SK-N-SH (cell line): ENCODE measurements around the gene CADM1. TPM values are rescaled to one million over a fixed set of nuclear protein-coding genes. Genes with fewer than 3 reads are reported as not detected.

Experiments
- CTCF ChIA-PET: fragments of 300-600, 350-600 bp; formaldehyde crosslinking; extraction: SDS; loops from one replicate; lab custom pipeline; 2021; lab: Yijun Ruan, JAX
- POLR2A ChIA-PET: fragments of 350-600 bp; sonication (Branson Sonifier 250); formaldehyde crosslinking; extraction: SDS; loops from one replicate; lab custom pipeline; 2020; ENCODE audit warnings: antibody characterized with exemption, inconsistent platforms; lab: Yijun Ruan, JAX
- DNase-seq: peaks from one replicate; pipeline ENCODE4 v3.0.0; 2012
- H2AFZ ChIP-seq: fragments of 200-600 bp; sonication (generic); 2 replicates; pipeline ENCODE4 v1.8.1; 2016; ENCODE audit warnings: antibody characterized with exemption, mild to moderate bottlenecking, low read depth
- H3F3A ChIP-seq: fragments of 200-600 bp; sonication (generic); replicated peaks from 2 replicates; pipeline ENCODE3; 2016; ENCODE audit warnings: antibody characterized with exemption, mild to moderate bottlenecking; ENCODE audit not compliant: insufficient read depth
- H3K27ac ChIP-seq, 2 experiments: fragments of 200-500 bp in 1 of 2; fragments of 200-600 bp in 1 of 2; sonication (Bioruptor generic) in 1 of 2; sonication (generic), shearing (Covaris generic) in 1 of 2; 2 replicates each; pipeline versions ENCODE4 v1.5.1 to v1.6.1; 2014 to 2016; ENCODE audit warnings: low read depth in 2 of 2, inconsistent platforms in 1 of 2, low read length in 1 of 2, mild to moderate bottlenecking in 1 of 2, mixed read lengths in 1 of 2
- H3K27me3 ChIP-seq: fragments of 200-600 bp; sonication (generic), shearing (Covaris generic); 2 replicates; pipeline ENCODE4 v1.6.1; 2016; ENCODE audit warnings: mixed run types; ENCODE audit not compliant: insufficient read depth
- H3K36me3 ChIP-seq, 2 experiments: fragments of 200-500 bp in 1 of 2; fragments of 200-600 bp in 1 of 2; sonication (Bioruptor generic) in 1 of 2; sonication (generic) in 1 of 2; replicated peaks in 1 of 2; 2 replicates each; pipeline versions ENCODE3 to v1.5.1; 2014 to 2016; ENCODE audit warnings: low read length in 1 of 2, mild to moderate bottlenecking in 1 of 2; ENCODE audit not compliant: insufficient read depth in 2 of 2, control insufficient read depth in 1 of 2
- H3K4me1 ChIP-seq, 2 experiments: fragments of 200-500 bp in 1 of 2; fragments of 200-600 bp in 1 of 2; sonication (Bioruptor generic) in 1 of 2; sonication (generic), shearing (Covaris generic) in 1 of 2; 2 replicates each; pipeline versions ENCODE4 v1.5.1 to v1.6.1; 2014 to 2016; ENCODE audit warnings: low read depth in 1 of 2, low read length in 1 of 2, mixed run types in 1 of 2; ENCODE audit not compliant: insufficient read depth in 2 of 2, control insufficient read depth in 1 of 2
- H3K4me2 ChIP-seq: fragments of 200-600 bp; sonication (generic), shearing (Covaris generic); 2 replicates; pipeline ENCODE4 v1.6.1; 2017; ENCODE audit warnings: mixed run types
- H3K4me3 ChIP-seq, 2 experiments: fragments of 200-500 bp in 1 of 2; fragments of 200-600 bp in 1 of 2; sonication (Bioruptor generic) in 1 of 2; sonication (generic), shearing (Covaris generic) in 1 of 2; 2 replicates each; pipeline versions ENCODE4 v1.5.1 to v1.8.1; 2014 to 2016; ENCODE audit warnings: low read depth in 2 of 2, inconsistent platforms in 1 of 2, low read length in 1 of 2, mild to moderate bottlenecking in 1 of 2, mixed read lengths in 1 of 2, moderate library complexity in 1 of 2
- H3K79me2 ChIP-seq: fragments of 200-600 bp; sonication (generic); 2 replicates; pipeline ENCODE4 v1.8.1; 2017; ENCODE audit warnings: mild to moderate bottlenecking; ENCODE audit not compliant: insufficient read depth
- H3K9ac ChIP-seq: fragments of 200-600 bp; sonication (generic); 2 replicates; pipeline ENCODE4 v1.6.1; 2017; ENCODE audit warnings: mixed run types
- H3K9me2 ChIP-seq: fragments of 200-600 bp; sonication (generic); 2 replicates; pipeline ENCODE4 v1.6.1; 2017; ENCODE audit warnings: mixed run types
- H3K9me3 ChIP-seq: fragments of 200-600 bp; sonication (generic); 2 replicates; pipeline ENCODE4 v1.6.1; 2017; ENCODE audit warnings: mixed run types, mild to moderate bottlenecking, moderate library complexity
- H4K20me1 ChIP-seq: fragments of 200-600 bp; sonication (generic); 2 replicates; pipeline ENCODE4 v1.6.1; 2017; ENCODE audit warnings: mild to moderate bottlenecking, mixed run types; ENCODE audit not compliant: insufficient read depth
- CHD2 ChIP-seq: fragments of 150-350 bp; IDR thresholded peaks from 2 replicates; pipeline ENCODE4 v1.6.1; 2018; ENCODE audit warnings: low read length; ENCODE audit not compliant: partially characterized antibody
- ELF1 ChIP-seq: IDR thresholded peaks from 2 replicates; pipeline ENCODE4 v1.4.0; 2012
- FOSL2 ChIP-seq: IDR thresholded peaks from 2 replicates; pipeline ENCODE4 v1.4.0; 2012; ENCODE audit warnings: low read depth, mild to moderate bottlenecking, moderate library complexity, borderline replicate concordance
- FOXJ3 ChIP-seq: sonication (generic); formaldehyde crosslinking; IDR thresholded peaks from 2 replicates; pipeline ENCODE4 v1.5.1; 2020; ENCODE audit warnings: mild to moderate bottlenecking, missing genetic modification reagents
- JUND ChIP-seq: IDR thresholded peaks from 2 replicates; pipeline ENCODE4 v1.4.0; 2012
- NFIC ChIP-seq: IDR thresholded peaks from 2 replicates; pipeline ENCODE4 v1.4.0; 2012; ENCODE audit warnings: borderline replicate concordance
- RCOR1 ChIP-seq: fragments of 150-350 bp; IDR thresholded peaks from 2 replicates; pipeline ENCODE4 v1.6.1; 2017; ENCODE audit warnings: antibody characterized with exemption, low read length
- RFX5 ChIP-seq: IDR thresholded peaks from 2 replicates; pipeline ENCODE4 v1.6.1; 2012; ENCODE audit warnings: mild to moderate bottlenecking, improper control_type of control experiment, low read length
- SIN3A ChIP-seq: IDR thresholded peaks from 2 replicates; pipeline ENCODE4 v1.6.1; 2012; ENCODE audit warnings: low read depth, mild to moderate bottlenecking, low read length, moderate library complexity, borderline replicate concordance
- SMC3 ChIP-seq: IDR thresholded peaks from 2 replicates; pipeline ENCODE4 v1.6.1; 2012; ENCODE audit warnings: low read depth, low read length, improper control_type of control experiment
- TEAD4 ChIP-seq: IDR thresholded peaks from 2 replicates; pipeline ENCODE4 v1.4.0; 2012; ENCODE audit warnings: mild to moderate bottlenecking, borderline replicate concordance; ENCODE audit not compliant: insufficient read depth
- WGBS: methylation state at CpG from one replicate; pipeline ENCODE4 v1.1.6; 2017; ENCODE audit warnings: low lambda C conversion rate; 5-methylcytosine and 5-hydroxymethylcytosine counted together
- polyA plus RNA-seq, 3 experiments: library from polyadenylated mRNA; depleted of rRNA; stranded (reverse); fragments of >200 nt; gene quantifications; 2 replicates each; pipeline ENCODE4 v1.2.3, GENCODE V29; 2012
- TF ChIP-seq, protein P1 (sequence below): IDR thresholded peaks from 2 replicates; pipeline ENCODE4 v1.4.0; 2012; ENCODE audit warnings: low read depth, borderline replicate concordance
- TF ChIP-seq, protein P2 (sequence below): IDR thresholded peaks from 2 replicates; pipeline ENCODE4; 2012
- TF ChIP-seq, protein P3 (sequence below): IDR thresholded peaks from 2 replicates; pipeline ENCODE4 v1.4.0; 2012; ENCODE audit warnings: low read depth

CADM1 gene
- polyA plus RNA-seq, 1 of the 3 experiments (the other 2 are of a cell fraction), result 7.9 TPM

DNA sequence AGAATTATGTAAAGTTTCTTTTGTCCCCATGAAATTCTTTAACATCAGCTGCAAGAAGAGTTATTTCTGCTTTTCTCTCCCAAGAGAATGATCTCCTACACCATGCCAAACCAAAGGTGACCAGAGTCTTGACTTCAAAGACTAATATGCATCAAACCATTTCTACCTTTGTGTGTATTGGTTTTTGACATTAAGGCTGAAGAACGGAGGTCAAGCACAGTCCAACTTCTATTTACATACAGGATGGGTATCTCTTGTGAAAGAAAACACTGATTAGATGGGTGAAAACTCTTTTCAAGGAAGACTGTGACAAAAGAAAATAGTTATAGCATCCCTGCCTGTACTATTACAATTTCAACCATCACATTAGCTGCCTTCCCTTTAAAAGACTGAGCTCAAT lies 256.3 kb downstream of the CADM1 start:
- DNase-seq, result no peak
- no peak overlapping the region for H3K4me3 ChIP-seq
- H3K4me1 ChIP-seq, result peaks cover 0 to 18% of the 10 kb centered on the region in 2 experiments; a peak in 2 of 4 replicates
- H3K27me3 ChIP-seq, result no peaks in the 10 kb centered on the region
- no peaks in the 10 kb centered on the region for H4K20me1 ChIP-seq
- 50% methylated on average over 1 of the region's 1 CpG for WGBS
- no peak for TF ChIP-seq SIN3A
- no peaks in the 10 kb centered on the region for H3K9me2 ChIP-seq
- H3F3A ChIP-seq, result no peaks in the 10 kb centered on the region
- no peak overlapping the region for H2AFZ ChIP-seq
- H3K4me2 ChIP-seq, result no peak overlapping the region
- no peaks in the 10 kb centered on the region for H3K79me2 ChIP-seq
- no peak overlapping the region for H3K27ac ChIP-seq
- ChIA-PET CTCF (interaction anchor here (0.6 to 1.5 kb wide), 6 partner anchors 12 to 251 kb away, joined by 3 to 4 read pairs (median 3); no protein-coding TSS in a partner anchor), POLR2A (no interaction called here)
- H3K36me3 ChIP-seq, result no peaks in the 10 kb centered on the region
- H3K9ac ChIP-seq, result no peak overlapping the region
- H3K9me3 ChIP-seq, result no peaks in the 10 kb centered on the region

DNA sequence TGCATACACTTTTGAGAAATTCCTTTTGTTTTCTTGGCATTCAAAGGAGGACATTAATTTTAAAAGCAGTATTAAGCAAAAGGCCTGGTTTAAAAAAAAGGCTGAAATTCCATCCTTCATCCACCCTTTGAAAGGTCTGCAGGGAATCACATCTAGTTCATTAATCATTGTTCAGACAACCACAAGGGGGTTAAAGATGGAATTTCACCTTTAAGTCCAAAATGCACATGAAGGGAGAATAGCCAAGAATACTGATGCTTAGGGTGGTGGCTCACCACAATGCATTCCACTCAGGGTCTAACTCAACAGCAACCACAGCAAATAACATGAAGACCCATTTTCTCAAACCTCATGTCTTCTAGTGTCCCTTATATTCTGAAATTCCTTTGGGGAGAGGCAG lies 256.9 kb downstream of the CADM1 start:
- TF ChIP-seq, protein P1, sequence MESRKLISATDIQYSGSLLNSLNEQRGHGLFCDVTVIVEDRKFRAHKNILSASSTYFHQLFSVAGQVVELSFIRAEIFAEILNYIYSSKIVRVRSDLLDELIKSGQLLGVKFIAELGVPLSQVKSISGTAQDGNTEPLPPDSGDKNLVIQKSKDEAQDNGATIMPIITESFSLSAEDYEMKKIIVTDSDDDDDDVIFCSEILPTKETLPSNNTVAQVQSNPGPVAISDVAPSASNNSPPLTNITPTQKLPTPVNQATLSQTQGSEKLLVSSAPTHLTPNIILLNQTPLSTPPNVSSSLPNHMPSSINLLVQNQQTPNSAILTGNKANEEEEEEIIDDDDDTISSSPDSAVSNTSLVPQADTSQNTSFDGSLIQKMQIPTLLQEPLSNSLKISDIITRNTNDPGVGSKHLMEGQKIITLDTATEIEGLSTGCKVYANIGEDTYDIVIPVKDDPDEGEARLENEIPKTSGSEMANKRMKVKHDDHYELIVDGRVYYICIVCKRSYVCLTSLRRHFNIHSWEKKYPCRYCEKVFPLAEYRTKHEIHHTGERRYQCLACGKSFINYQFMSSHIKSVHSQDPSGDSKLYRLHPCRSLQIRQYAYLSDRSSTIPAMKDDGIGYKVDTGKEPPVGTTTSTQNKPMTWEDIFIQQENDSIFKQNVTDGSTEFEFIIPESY, result no peak
- TF ChIP-seq JUND (no peak), FOSL2 (no peak), CHD2 (no peak), TEAD4 (no peak), RFX5 (no peak), FOXJ3 (CRISPR knock-in tag) (no peak), ELF1 (no peak), RCOR1 (no peak), NFIC (no peak), SMC3 (no peak)
- TF ChIP-seq, protein P2, sequence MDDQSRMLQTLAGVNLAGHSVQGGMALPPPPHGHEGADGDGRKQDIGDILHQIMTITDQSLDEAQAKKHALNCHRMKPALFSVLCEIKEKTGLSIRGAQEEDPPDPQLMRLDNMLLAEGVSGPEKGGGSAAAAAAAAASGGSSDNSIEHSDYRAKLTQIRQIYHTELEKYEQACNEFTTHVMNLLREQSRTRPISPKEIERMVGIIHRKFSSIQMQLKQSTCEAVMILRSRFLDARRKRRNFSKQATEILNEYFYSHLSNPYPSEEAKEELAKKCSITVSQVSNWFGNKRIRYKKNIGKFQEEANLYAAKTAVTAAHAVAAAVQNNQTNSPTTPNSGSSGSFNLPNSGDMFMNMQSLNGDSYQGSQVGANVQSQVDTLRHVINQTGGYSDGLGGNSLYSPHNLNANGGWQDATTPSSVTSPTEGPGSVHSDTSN, result no peak
- TF ChIP-seq, protein P3, sequence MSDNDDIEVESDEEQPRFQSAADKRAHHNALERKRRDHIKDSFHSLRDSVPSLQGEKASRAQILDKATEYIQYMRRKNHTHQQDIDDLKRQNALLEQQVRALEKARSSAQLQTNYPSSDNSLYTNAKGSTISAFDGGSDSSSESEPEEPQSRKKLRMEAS, result no peak
- H3K4me3 ChIP-seq, result no peak overlapping the region
- ChIA-PET POLR2A (no interaction called here), CTCF (interaction anchor here (0.6 to 1.5 kb wide), 6 partner anchors 12 to 252 kb away, joined by 3 to 4 read pairs (median 3); no protein-coding TSS in a partner anchor)
- no peak overlapping the region for H2AFZ ChIP-seq
- no peak overlapping the region for H3K4me2 ChIP-seq
- no peaks in the 10 kb centered on the region for H3K9me3 ChIP-seq
- H4K20me1 ChIP-seq, result no peaks in the 10 kb centered on the region
- H3K9me2 ChIP-seq, result no peaks in the 10 kb centered on the region
- H3K27me3 ChIP-seq, result no peaks in the 10 kb centered on the region
- H3K9ac ChIP-seq, result no peak overlapping the region
- H3F3A ChIP-seq, result no peaks in the 10 kb centered on the region
- peaks cover 0 to 16% of the 10 kb centered on the region in 2 experiments; a peak in 2 of 4 replicates for H3K4me1 ChIP-seq
- no peaks in the 10 kb centered on the region for H3K36me3 ChIP-seq
- H3K79me2 ChIP-seq, result no peaks in the 10 kb centered on the region
- DNase-seq, result no peak
- H3K27ac ChIP-seq, result no peak overlapping the region
